Measurements from ENCODE around the gene UBXN11.

DNA sequence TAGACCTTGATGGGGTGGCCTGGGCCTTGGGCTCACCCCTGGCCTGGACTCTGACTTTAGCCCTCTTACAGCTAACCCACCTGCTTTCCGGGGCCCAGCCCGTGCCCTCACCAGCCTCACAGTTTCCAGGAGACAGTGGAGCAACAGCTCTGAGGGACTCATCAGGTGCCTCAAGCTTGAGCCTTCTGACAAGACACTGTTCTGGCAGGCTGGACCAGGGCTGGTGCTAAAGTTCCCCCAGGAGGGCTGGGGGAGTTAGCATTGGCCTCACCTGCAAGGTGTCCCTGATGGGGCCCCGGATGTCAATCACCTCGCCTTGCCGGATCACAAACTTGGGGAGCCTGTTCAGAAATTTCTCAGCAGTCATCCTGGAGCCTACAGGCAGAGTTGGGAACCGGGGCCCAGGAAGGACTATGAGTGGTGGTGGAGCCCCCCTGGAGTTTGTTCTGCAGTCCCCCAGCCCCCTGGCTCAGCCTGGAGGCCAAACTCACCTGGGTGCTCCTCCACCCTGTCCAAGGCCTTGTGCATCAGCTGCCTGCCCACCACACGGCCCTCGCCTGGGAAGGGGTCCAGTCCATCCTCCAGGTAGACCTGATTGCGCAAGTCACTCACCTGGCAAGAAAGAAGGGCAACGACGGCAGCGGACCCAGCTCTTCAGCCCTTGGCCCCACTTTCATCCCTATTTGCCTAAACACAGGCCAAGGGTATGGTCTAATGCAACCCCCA is 22.4 kb downstream of the UBXN11 start:
- TF ChIP-seq, protein P1, sequence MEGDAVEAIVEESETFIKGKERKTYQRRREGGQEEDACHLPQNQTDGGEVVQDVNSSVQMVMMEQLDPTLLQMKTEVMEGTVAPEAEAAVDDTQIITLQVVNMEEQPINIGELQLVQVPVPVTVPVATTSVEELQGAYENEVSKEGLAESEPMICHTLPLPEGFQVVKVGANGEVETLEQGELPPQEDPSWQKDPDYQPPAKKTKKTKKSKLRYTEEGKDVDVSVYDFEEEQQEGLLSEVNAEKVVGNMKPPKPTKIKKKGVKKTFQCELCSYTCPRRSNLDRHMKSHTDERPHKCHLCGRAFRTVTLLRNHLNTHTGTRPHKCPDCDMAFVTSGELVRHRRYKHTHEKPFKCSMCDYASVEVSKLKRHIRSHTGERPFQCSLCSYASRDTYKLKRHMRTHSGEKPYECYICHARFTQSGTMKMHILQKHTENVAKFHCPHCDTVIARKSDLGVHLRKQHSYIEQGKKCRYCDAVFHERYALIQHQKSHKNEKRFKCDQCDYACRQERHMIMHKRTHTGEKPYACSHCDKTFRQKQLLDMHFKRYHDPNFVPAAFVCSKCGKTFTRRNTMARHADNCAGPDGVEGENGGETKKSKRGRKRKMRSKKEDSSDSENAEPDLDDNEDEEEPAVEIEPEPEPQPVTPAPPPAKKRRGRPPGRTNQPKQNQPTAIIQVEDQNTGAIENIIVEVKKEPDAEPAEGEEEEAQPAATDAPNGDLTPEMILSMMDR (IDR thresholded peaks at IDR 0.05), result no peak
- TF ChIP-seq POLR2A (IDR thresholded peaks at IDR 0.05; ENCODE audit: low read depth), result no peak

Data from esophagus muscularis mucosa (tissue), 3 donors.